PC-3 (cell line): ENCODE data around the gene GALNT2. TPM values are rescaled to one million over a fixed set of nuclear protein-coding genes. Genes with fewer than 3 reads are reported as not detected.

Experiments used
- ATAC-seq: fragments of 200-7000 bp; cut with Tn5 transposase; 2 replicates; pipeline ENCODE4 v1.9.1; 2020; ENCODE audit warnings: mild to moderate bottlenecking, moderate library complexity
- BruUV-seq: library from RNA; stranded (reverse); fragments of 400-500 nt; replicated peaks from 2 replicates; lab custom pipeline; 2021; lab: Mats Ljungman, UMichigan
- CTCF ChIA-PET: fragments of 300-600 bp; sonication (Branson Sonifier 250); formaldehyde crosslinking; loops from one replicate; lab custom pipeline; 2022; ENCODE audit warnings: antibody characterized with exemption; lab: Charles Lee
- POLR2A ChIA-PET: fragments of 300-600 bp; sonication (Branson Sonifier 250); formaldehyde crosslinking; loops from one replicate; lab custom pipeline; 2022; ENCODE audit warnings: antibody characterized with exemption; ENCODE audit not compliant: unreplicated experiment; lab: Charles Lee
- DNase-seq: peaks from one replicate; pipeline ENCODE4 v3.0.0-alpha.2; 2015
- H2AFZ ChIP-seq: fragments of 300-600 bp; sonication (generic); 2 replicates; pipeline ENCODE4 v1.6.0; 2016; ENCODE audit warnings: antibody characterized with exemption, low read length
- H3F3A ChIP-seq: fragments of 300-600 bp; sonication (generic); one replicate; pipeline ENCODE4 v1.6.0; 2017; ENCODE audit warnings: antibody characterized with exemption, low read length, control low read depth, mild to moderate bottlenecking; ENCODE audit not compliant: unreplicated experiment
- H3K27ac ChIP-seq: fragments of 300-600 bp; sonication (generic); 2 replicates; pipeline ENCODE4 v1.5.1; 2016; ENCODE audit warnings: mild to moderate bottlenecking, low read length
- H3K27me3 ChIP-seq: fragments of 300-600 bp; sonication (generic); 2 replicates; pipeline ENCODE4 v1.6.1; 2016; ENCODE audit warnings: low read length, mixed read lengths
- H3K36me3 ChIP-seq: fragments of 300-600 bp; sonication (generic); 2 replicates; pipeline ENCODE4 v1.6.1; 2016; ENCODE audit warnings: low read depth, mixed run types, low read length, mixed read lengths
- H3K4me1 ChIP-seq: fragments of 300-600 bp; sonication (generic); 2 replicates; pipeline ENCODE4 v1.5.1; 2016; ENCODE audit warnings: low read length; ENCODE audit not compliant: insufficient read depth
- H3K4me2 ChIP-seq: fragments of 300-600 bp; sonication (generic); 2 replicates; pipeline ENCODE4 v1.6.0; 2016; ENCODE audit warnings: low read length
- H3K4me3 ChIP-seq: fragments of 300-600 bp; sonication (generic); 2 replicates; pipeline ENCODE4 v1.5.1; 2016; ENCODE audit warnings: mild to moderate bottlenecking, low read length, mixed read lengths
- H3K79me2 ChIP-seq: fragments of 300-600 bp; sonication (generic); 2 replicates; pipeline ENCODE4 v1.6.1; 2017; ENCODE audit warnings: low read length, mixed read lengths
- H3K9ac ChIP-seq: fragments of 300-600 bp; sonication (generic); 2 replicates; pipeline ENCODE4 v1.6.0; 2016; ENCODE audit warnings: mild to moderate bottlenecking, low read length
- H3K9me2 ChIP-seq: fragments of 300-600 bp; sonication (generic); replicated peaks from 2 replicates; pipeline ENCODE4 v1.6.1; 2016; ENCODE audit warnings: mixed run types, low read length, mixed read lengths
- H3K9me3 ChIP-seq: fragments of 300-600 bp; sonication (generic); 2 replicates; pipeline ENCODE4 v1.6.1; 2016; ENCODE audit warnings: low read length, mixed read lengths
- H4K20me1 ChIP-seq: fragments of 300-600 bp; sonication (generic); 2 replicates; pipeline ENCODE4 v1.6.1; 2016; ENCODE audit warnings: low read length, mixed read lengths
- EZH2 ChIP-seq: fragments of 300-600 bp; sonication (generic); IDR thresholded peaks from one replicate; pipeline ENCODE4 v1.6.1; 2017; ENCODE audit warnings: antibody characterized with exemption, mild to moderate bottlenecking, low read length; ENCODE audit not compliant: unreplicated experiment
- EZH2phosphoT487 ChIP-seq: fragments of 300-600 bp; sonication (generic); IDR thresholded peaks from 2 replicates; pipeline ENCODE4 v1.6.1; 2018; ENCODE audit warnings: mild to moderate bottlenecking, antibody characterized with exemption, low read length, borderline replicate concordance
- intact Hi-C: fragments of 100-400 bp; cut with micrococcal nuclease; formaldehyde crosslinking; loops from 2 replicates; pipeline ENCODE4 v1.9.0; 2023
- total RNA-seq: library from RNA; depleted of rRNA; stranded (reverse); fragments of >200 nt; gene quantifications from 2 replicates; pipeline ENCODE4 v1.2.3, GENCODE V29; 2014
- TF ChIP-seq, protein P1 (sequence below): fragments of 300-600 bp; sonication (generic); conservative IDR thresholded peaks from 2 replicates; pipeline ENCODE4 v1.5.1; 2017; ENCODE audit warnings: antibody characterized with exemption, low read depth, mild to moderate bottlenecking, low read length

Gene GALNT2
- total RNA-seq, 1 experiment from 2014 or later = 182 TPM

DNA sequence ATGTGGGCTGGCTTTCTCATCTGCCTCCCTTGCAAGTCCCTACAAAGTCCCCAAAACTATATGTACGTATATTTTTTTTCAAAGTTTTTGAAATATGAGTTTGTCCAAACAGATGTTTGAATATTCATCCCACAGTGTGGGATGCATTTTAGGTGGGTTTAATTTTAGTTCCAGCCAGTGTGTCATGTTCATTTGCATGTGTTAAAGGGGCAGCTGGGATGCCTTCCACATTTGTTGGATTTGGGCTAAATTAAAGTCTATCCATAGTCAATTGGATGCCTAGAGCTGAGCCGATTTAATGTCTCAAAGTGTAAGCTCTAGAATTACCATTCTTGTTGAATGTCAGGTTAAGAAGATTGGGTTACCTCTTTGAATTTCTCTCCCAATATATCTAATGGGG, 139.2 kb downstream of the GALNT2 start:
- H3F3A ChIP-seq = no peaks in the 10 kb centered on the region
- H4K20me1 ChIP-seq = 0 out of 2 replicates have a peak, but pooled peaks cover 9% of the 10 kb centered on the region
- no peak overlapping the region for H3K27ac ChIP-seq
- H2AFZ ChIP-seq = no peak overlapping the region
- H3K27me3 ChIP-seq = no peaks in the 10 kb centered on the region
- H3K9ac ChIP-seq = no peak overlapping the region
- intact Hi-C loops = no loop called here
- DNase-seq (no peak), ATAC-seq (no peak)
- no peak overlapping the region for H3K4me3 ChIP-seq
- H3K4me1 ChIP-seq = peaks cover 7% of the 10 kb centered on the region; the same call in 1 of the 2 replicates
- H3K36me3 ChIP-seq = peaks cover 31% of the 10 kb centered on the region; the same call in 1 of the 2 replicates
- ChIA-PET CTCF (no interaction called here), POLR2A (no interaction called here)
- peaks cover 48% of the 10 kb centered on the region for H3K79me2 ChIP-seq
- H3K9me2 ChIP-seq = no peaks in the 10 kb centered on the region
- H3K4me2 ChIP-seq = no peak overlapping the region
- H3K9me3 ChIP-seq = no peaks in the 10 kb centered on the region
- no TSS peak for BruUV-seq
- TF ChIP-seq EZH2phosphoT487 (no peak), EZH2 (no peak)
- TF ChIP-seq, protein P1, sequence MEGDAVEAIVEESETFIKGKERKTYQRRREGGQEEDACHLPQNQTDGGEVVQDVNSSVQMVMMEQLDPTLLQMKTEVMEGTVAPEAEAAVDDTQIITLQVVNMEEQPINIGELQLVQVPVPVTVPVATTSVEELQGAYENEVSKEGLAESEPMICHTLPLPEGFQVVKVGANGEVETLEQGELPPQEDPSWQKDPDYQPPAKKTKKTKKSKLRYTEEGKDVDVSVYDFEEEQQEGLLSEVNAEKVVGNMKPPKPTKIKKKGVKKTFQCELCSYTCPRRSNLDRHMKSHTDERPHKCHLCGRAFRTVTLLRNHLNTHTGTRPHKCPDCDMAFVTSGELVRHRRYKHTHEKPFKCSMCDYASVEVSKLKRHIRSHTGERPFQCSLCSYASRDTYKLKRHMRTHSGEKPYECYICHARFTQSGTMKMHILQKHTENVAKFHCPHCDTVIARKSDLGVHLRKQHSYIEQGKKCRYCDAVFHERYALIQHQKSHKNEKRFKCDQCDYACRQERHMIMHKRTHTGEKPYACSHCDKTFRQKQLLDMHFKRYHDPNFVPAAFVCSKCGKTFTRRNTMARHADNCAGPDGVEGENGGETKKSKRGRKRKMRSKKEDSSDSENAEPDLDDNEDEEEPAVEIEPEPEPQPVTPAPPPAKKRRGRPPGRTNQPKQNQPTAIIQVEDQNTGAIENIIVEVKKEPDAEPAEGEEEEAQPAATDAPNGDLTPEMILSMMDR = no peak

DNA sequence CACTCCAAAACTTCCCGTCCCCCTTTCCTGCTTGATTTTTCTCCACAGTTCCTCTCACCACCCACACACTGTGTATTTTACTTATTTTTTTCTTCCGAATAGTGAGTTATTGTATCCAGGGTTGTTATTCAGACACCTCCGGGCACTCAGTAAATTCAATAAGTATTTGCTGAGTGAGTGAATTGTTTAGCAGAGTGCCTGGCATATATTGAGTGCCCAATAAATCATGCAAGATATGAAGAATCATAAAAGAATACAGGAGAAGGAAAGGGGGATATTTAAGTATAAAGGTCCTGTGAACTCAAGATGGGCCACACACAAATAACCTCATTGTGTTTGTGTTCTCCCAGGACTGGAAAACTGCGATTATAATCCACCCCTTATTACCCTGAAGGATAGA, 139.9 kb downstream of the GALNT2 start:
- Histone ChIP-seq H3K4me3 (no peak overlapping the region), H3K4me2 (no peak overlapping the region), H3K9me2 (no peaks in the 10 kb centered on the region), H4K20me1 (0 out of 2 replicates have a peak, but pooled peaks cover 9% of the 10 kb centered on the region), H3K27ac (no peak overlapping the region), H3K4me1 (peaks cover 7% of the 10 kb centered on the region; the same call in 1 of the 2 replicates), H3K9ac (no peak overlapping the region), H2AFZ (no peak overlapping the region), H3F3A (no peaks in the 10 kb centered on the region), H3K79me2 (peaks cover 52% of the 10 kb centered on the region), H3K36me3 (peaks cover 31% of the 10 kb centered on the region; the same call in 1 of the 2 replicates), H3K27me3 (no peaks in the 10 kb centered on the region), H3K9me3 (no peaks in the 10 kb centered on the region)
- ATAC-seq = no peak
- no TSS peak for BruUV-seq
- TF ChIP-seq, protein P1 = no peak
- ChIA-PET POLR2A (no interaction called here), CTCF (no interaction called here)
- intact Hi-C loops = no loop called here
- DNase-seq = no peak

DNA sequence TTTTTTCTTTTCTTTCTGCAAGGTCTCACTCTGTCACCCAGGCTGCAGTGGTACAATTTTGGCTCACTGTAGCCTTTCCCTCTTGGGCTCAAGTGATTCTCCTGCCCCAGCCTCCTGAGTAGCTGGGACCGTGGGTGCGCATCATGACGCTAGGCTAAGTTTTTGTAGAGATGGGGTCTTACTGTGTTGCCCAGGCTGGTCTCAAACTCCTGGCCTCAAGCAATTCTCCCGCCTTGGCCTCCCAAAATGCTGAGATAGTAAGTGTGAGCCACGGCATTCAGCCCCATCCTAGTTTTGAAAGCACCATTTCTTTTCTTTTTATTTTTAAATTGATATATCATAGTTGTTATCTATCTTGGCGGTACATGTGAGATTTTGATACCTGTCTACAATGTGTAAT, 140.6 kb downstream of the GALNT2 start:
- BruUV-seq = no TSS peak
- Histone ChIP-seq H3F3A (no peaks in the 10 kb centered on the region), H3K4me2 (no peak overlapping the region), H3K9me2 (no peaks in the 10 kb centered on the region), H3K36me3 (peaks cover 30% of the 10 kb centered on the region; the same call in 1 of the 2 replicates), H3K4me1 (peaks cover 7% of the 10 kb centered on the region; the same call in 1 of the 2 replicates), H3K4me3 (no peak overlapping the region), H3K27ac (no peak overlapping the region), H2AFZ (no peak overlapping the region), H3K79me2 (peaks cover 55% of the 10 kb centered on the region), H3K9me3 (no peaks in the 10 kb centered on the region), H4K20me1 (0 out of 2 replicates have a peak, but pooled peaks cover 5% of the 10 kb centered on the region), H3K27me3 (no peaks in the 10 kb centered on the region), H3K9ac (no peak overlapping the region)
- no peak for ATAC-seq
- intact Hi-C loops = no loop called here
- DNase-seq = no peak
- ChIA-PET POLR2A (no interaction called here), CTCF (no interaction called here)
- TF ChIP-seq EZH2phosphoT487 = no peak
- TF ChIP-seq EZH2 = no peak
- TF ChIP-seq, protein P1 = no peak
